Activated T-cell treated with anti-CD3 and anti-CD28 coated beads, Interleukin-2, amount 50 U/mL, for 24 hours (primary cell): ENCODE measurements around the gene FAM78A.
A peak's percentile ranks its signal among the peaks of the same experiment; 100 is the strongest.
"Not testable (repeated sequence)": the region's sequence is repeated elsewhere in the genome, so short reads cannot be mapped to it uniquely, and the experiment has no call there.

Source experiments
- DNase-seq: peaks from one replicate; pipeline ENCODE4 v3.0.0-alpha.2; 2020
- H3K27ac Mint-ChIP-seq: 2 replicates; pipeline ENCODE4 v1.8.0; 2020; ENCODE audit warnings: mild to moderate bottlenecking, mixed read lengths
- H3K27me3 Mint-ChIP-seq: 2 replicates; pipeline ENCODE4 v1.8.0; 2020; ENCODE audit warnings: mixed read lengths
- H3K36me3 Mint-ChIP-seq: 2 replicates; pipeline ENCODE4 v1.8.0; 2020; ENCODE audit warnings: low read depth, mixed read lengths
- H3K4me1 Mint-ChIP-seq: 2 replicates; pipeline ENCODE4 v1.8.0; 2020; ENCODE audit warnings: low read depth, mixed read lengths
- H3K4me3 Mint-ChIP-seq: 2 replicates; pipeline ENCODE4 v1.8.0; 2020; ENCODE audit warnings: mild to moderate bottlenecking, moderate library complexity, mixed read lengths
- H3K9me3 Mint-ChIP-seq: 2 replicates; pipeline ENCODE4 v1.8.0; 2020; ENCODE audit warnings: mixed read lengths

FAM78A gene

GRCh38 chr9:131278702-131279111, 2.4 kb upstream of the FAM78A start:
- peaks cover 9% of the 10 kb centered on the region for H3K27me3 Mint-ChIP-seq
- no peaks in the 10 kb centered on the region for H3K9me3 Mint-ChIP-seq
- peak overlapping the region; percentile 84 for H3K27ac Mint-ChIP-seq
- peak overlapping the region; percentile 77 for H3K4me3 Mint-ChIP-seq
- H3K4me1 Mint-ChIP-seq, result peaks cover 25% of the 10 kb centered on the region
- DNase-seq, result peak; percentile 63
- H3K36me3 Mint-ChIP-seq, result peaks cover 28% of the 10 kb centered on the region

DNA sequence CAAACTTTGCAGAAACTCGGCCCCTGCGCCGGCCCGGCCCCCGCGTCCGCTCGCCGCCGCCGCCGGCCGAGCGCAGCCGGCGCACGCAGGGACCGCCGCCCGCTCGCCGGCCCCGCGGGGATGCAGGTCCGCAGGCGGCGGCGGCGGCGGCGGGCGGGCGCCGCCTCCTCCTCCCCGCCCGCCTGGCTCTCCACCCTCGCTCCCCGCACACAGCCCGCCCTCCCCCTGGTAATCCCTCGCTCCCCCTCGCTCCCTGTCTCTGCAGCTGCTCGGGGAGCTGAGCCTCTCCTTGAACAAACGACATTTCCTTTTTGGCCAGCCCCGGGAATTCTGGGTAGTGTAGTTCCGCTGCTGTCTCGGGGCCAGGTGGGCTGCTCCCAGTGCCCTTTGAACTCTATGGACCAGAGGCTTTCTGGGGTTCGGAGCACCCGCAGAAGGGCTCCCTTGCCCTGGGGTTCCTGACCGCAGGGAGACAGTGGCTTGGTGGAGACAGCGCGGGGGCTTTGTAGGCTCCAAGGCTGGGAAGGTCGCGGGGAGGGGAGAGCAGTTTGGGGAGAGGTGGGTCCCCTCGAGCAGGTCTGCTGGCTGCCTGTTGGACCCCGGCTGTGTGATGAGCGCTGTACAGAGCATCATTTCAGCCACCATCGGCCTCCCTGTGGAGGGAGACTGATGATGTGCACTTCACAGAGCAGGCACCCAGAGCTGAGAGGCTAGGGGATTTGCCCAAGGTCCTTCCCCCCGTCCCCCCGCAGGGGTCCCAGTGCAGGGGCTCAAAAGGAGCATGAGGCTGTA, 1.8 kb upstream of the FAM78A start:
- DNase-seq, result peak; percentile 78
- H3K27me3 Mint-ChIP-seq, result peaks cover 6% of the 10 kb centered on the region
- H3K36me3 Mint-ChIP-seq, result peaks cover 34% of the 10 kb centered on the region
- H3K4me3 Mint-ChIP-seq, result peak overlapping the region; percentile 77
- no peaks in the 10 kb centered on the region for H3K9me3 Mint-ChIP-seq
- peaks cover 24% of the 10 kb centered on the region for H3K4me1 Mint-ChIP-seq
- H3K27ac Mint-ChIP-seq, result peak overlapping the region; percentile 84

DNA sequence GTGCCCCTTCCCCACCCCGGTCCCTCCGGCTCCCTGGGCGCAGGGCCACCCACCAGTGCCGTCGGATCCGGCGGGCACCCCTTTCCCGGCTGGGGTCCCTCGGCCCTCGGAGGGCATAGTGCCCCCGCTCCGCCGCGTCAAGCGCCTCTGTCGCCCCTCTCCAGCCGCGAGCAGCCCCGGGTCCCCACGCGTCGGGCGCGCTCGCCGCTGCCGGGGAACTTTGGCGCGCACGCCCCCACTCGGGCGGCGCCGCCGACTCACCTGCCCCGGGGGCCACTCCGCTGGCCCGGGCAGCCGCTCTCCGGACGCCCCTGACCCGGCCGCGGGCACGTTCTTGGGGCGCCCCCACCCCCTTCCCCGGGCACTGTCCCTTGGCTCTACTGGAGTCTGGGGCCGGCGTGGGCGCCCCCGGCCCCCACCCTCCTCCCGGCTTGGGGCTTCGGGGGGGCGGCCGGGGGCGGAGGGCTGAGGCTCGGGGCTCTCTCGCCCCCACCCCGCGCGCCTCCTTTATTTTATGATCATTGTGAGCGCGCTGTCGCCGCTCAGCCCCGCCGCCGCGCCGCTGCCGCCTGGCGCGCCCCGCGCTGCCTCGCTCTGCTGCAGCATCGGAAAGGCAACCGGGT, 1.1 kb upstream of the FAM78A start:
- Mint-ChIP-seq H3K27ac (no peak overlapping the region), H3K4me1 (peaks cover 28% of the 10 kb centered on the region), H3K4me3 (peak overlapping the region; percentile 38), H3K36me3 (peaks cover 38% of the 10 kb centered on the region), H3K27me3 (peaks cover 6% of the 10 kb centered on the region), H3K9me3 (no peaks in the 10 kb centered on the region)
- no peak for DNase-seq

GRCh38 chr9:131276891-131277286, 579 bp upstream of the FAM78A start:
- DNase-seq, result peak; percentile 71
- peak overlapping the region; percentile 68 for H3K4me3 Mint-ChIP-seq
- H3K36me3 Mint-ChIP-seq, result peaks cover 43% of the 10 kb centered on the region
- peaks cover 1% of the 10 kb centered on the region for H3K27me3 Mint-ChIP-seq
- peaks cover 28% of the 10 kb centered on the region for H3K4me1 Mint-ChIP-seq
- no peaks in the 10 kb centered on the region for H3K9me3 Mint-ChIP-seq
- H3K27ac Mint-ChIP-seq, result peak overlapping the region; percentile 68

DNA sequence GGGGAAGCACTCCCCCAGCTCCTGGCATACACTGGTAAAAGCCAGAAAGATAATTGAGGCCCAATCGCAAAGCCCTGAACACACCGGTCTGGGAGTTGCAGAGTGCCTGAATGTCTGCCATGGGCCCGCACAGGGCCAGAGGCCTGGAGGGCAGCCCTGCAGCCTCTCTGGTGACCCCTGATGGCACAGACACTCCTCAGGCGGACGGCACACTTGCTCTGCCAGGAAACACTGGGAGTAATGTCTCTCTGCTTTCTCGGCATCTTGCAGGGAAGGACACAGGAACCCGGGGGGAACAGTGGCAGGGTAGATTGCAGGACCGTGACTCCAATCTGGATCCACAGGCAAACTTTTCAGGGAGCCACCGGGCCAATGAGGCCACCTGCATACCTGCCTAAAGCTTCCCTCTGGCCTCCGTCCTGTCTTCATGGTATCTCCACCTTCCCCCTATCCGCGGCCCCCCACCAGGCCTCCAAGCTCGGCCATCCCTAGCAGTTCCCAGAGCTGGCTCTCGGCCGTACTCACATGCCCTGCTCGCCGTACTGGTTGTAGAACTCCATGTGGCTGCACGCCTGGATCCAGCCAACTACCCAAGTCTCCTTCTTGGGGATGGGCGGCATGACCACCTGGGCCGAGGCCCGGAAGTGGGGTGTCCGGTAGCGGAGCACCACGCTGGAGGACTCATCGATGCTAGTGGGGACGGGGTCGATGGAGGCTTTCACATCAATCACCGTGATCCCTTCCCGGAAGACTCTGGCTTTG, 797 bp downstream of the FAM78A start:
- Mint-ChIP-seq H3K36me3 (peaks cover 55% of the 10 kb centered on the region), H3K4me1 (peaks cover 36% of the 10 kb centered on the region), H3K4me3 (peak overlapping the region; percentile 98), H3K27ac (peak overlapping the region; percentile 96), H3K27me3 (no peaks in the 10 kb centered on the region), H3K9me3 (no peaks in the 10 kb centered on the region)
- DNase-seq, result peak; percentile 70

DNA sequence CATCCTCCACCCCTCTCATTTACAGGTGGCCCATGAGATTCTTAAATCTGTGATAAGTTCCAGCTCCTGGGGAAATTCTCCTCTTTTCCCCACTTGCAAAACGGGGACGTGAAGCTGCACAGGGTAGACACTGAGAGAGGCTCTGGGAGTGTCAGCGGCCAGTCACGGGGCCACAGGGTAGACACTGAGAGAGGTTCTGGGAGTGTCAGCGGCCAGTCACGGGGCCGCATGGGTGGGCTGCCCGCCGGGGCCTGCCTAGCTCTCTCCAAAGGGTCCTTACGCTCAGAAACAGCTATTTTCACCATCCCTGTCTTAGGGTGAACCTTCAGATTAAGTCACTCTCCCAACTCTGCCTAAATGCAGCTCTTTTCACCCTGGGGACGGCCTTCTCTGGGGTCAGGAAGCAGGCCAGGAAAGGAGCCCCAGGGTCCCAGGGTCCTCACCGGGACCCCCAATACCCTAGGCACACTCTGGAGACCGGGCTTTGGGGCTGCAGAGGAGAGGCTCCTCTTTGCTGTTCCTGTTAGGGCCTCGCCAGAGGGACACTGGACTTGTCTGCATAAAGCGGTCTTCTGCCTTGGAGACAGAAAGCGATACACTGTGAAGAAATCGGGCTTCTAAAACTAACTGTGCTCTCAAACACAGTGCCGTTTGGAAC, 1.5 kb downstream of the FAM78A start:
- peak; percentile 67 for DNase-seq
- Mint-ChIP-seq H3K9me3 (no peaks in the 10 kb centered on the region), H3K36me3 (peaks cover 58% of the 10 kb centered on the region), H3K4me1 (peaks cover 40% of the 10 kb centered on the region), H3K4me3 (peak overlapping the region; percentile 98), H3K27ac (peak overlapping the region; percentile 96), H3K27me3 (no peaks in the 10 kb centered on the region)

DNA sequence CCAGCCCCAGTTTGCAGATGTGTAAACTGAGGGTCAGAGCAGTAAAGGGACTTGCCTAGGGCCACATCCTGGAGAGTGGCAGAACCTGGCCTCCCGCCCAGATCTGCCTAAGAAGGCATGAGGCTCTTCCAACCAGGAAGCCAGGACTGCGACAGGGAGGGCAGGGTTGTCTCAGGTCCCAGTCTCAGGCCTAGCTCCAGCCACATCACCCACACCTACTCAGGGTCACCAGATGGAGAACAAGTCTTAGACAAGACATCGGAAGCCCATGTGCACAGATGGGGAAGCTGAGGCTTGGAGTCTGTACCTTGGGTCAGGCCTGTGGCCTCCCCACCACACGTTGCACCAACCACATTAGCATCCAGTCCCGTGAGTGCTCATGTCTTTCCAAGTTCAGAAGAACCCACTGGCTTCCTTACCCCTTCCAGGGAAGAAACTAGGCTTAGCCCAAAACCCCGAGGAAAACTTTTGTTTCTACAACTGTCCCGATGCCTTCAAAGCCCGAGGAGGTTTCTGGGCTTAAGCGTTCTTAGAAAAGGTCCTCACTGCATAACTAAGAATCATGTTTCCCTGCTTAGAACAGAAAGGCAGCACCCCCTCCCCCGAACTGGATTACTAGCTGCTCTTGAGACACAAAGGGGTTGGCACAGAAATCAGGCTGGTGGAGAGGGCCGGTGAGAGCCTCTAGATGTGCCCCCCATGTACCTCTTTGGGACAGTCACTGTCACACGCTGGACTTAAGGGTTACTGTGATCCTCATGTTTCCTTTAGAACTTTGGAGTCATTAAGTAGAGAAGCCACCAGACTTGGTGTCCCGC, 2.2 kb downstream of the FAM78A start:
- H3K4me3 Mint-ChIP-seq, result peak overlapping the region; percentile 98
- H3K36me3 Mint-ChIP-seq, result peaks cover 61% of the 10 kb centered on the region
- peak; percentile 67 for DNase-seq
- no peaks in the 10 kb centered on the region for H3K27me3 Mint-ChIP-seq
- peak overlapping the region; percentile 96 for H3K27ac Mint-ChIP-seq
- no peaks in the 10 kb centered on the region for H3K9me3 Mint-ChIP-seq
- peaks cover 46% of the 10 kb centered on the region for H3K4me1 Mint-ChIP-seq

GRCh38 chr9:131273146-131273855, 3.0 kb downstream of the FAM78A start:
- peak overlapping the region; percentile 96 for H3K27ac Mint-ChIP-seq
- H3K4me3 Mint-ChIP-seq, result peak overlapping the region; percentile 98
- H3K4me1 Mint-ChIP-seq, result peaks cover 42% of the 10 kb centered on the region
- H3K27me3 Mint-ChIP-seq, result no peaks in the 10 kb centered on the region
- H3K9me3 Mint-ChIP-seq, result no peaks in the 10 kb centered on the region
- H3K36me3 Mint-ChIP-seq, result peaks cover 63% of the 10 kb centered on the region
- DNase-seq, result peak; percentile 69

DNA sequence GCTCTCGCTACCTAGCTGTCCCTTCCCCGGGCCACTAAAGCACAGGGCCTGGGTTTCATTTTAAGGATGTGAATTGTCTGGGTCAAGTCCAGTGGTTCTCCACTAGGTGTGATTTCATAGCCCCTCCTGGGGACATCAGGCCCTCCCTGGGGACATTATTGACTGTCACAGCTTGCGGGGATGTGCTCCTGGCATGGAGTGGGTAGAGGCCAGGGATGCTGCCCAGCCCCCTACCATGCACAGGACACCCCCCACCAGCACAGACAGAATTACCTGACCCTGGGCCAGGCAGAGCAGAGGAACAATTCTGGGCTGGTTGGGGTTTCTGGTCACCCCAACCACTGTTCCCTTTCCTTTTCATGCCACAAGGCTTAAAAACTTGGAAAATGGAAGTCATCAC, 4.1 kb downstream of the FAM78A start:
- peak overlapping the region; percentile 96 for H3K27ac Mint-ChIP-seq
- H3K4me3 Mint-ChIP-seq, result peak overlapping the region; percentile 98
- peaks cover 66% of the 10 kb centered on the region for H3K36me3 Mint-ChIP-seq
- H3K9me3 Mint-ChIP-seq, result no peaks in the 10 kb centered on the region
- no peak for DNase-seq
- H3K4me1 Mint-ChIP-seq, result peaks cover 48% of the 10 kb centered on the region
- no peaks in the 10 kb centered on the region for H3K27me3 Mint-ChIP-seq

DNA sequence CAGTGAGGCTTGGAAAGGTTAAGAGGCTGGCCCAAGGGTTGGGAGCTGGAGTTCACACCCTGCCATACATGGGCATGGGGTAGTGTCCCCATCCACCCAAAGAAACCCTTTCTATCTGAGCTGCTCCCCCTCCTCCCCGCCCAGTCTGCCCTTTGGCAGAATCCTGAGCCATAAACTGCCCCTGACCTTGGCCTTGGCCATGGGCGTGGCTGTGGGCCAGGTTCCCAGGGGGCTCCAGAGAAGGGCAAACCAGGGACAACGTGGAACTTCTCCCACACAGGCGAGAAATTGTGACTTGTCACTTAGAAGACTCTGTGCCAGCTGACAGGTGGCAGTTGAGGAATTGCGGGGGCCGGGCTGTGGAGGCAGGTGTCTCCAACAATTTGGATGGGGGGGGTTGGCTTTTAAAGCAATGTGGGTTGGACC, 4.8 kb downstream of the FAM78A start:
- H3K27me3 Mint-ChIP-seq, result no peaks in the 10 kb centered on the region
- H3K36me3 Mint-ChIP-seq, result peaks cover 73% of the 10 kb centered on the region
- peak overlapping the region; percentile 98 for H3K4me3 Mint-ChIP-seq
- DNase-seq, result peak; percentile 51
- peak overlapping the region; percentile 96 for H3K27ac Mint-ChIP-seq
- no peaks in the 10 kb centered on the region for H3K9me3 Mint-ChIP-seq
- H3K4me1 Mint-ChIP-seq, result peaks cover 55% of the 10 kb centered on the region

DNA sequence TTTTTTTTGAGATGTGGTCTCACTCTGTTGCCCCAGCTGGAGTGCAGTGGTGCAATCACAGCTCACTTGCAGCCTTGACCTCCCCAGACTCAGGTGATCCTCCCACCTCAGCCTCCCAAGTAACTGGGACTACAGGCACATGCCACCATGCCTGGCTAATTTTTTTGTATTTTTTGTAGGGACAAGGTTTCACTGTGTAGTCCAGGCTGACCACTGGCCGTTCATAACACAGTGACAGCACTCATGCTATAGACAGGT, 5.4 kb downstream of the FAM78A start:
- H3K27me3 Mint-ChIP-seq, DNase-seq, H3K9me3 Mint-ChIP-seq: not testable (repeated sequence)
- Mint-ChIP-seq H3K4me1 (peaks cover 61% of the 10 kb centered on the region), H3K36me3 (peaks cover 73% of the 10 kb centered on the region), H3K27ac (peak overlapping the region; percentile 96), H3K4me3 (peak overlapping the region; percentile 98)

DNA sequence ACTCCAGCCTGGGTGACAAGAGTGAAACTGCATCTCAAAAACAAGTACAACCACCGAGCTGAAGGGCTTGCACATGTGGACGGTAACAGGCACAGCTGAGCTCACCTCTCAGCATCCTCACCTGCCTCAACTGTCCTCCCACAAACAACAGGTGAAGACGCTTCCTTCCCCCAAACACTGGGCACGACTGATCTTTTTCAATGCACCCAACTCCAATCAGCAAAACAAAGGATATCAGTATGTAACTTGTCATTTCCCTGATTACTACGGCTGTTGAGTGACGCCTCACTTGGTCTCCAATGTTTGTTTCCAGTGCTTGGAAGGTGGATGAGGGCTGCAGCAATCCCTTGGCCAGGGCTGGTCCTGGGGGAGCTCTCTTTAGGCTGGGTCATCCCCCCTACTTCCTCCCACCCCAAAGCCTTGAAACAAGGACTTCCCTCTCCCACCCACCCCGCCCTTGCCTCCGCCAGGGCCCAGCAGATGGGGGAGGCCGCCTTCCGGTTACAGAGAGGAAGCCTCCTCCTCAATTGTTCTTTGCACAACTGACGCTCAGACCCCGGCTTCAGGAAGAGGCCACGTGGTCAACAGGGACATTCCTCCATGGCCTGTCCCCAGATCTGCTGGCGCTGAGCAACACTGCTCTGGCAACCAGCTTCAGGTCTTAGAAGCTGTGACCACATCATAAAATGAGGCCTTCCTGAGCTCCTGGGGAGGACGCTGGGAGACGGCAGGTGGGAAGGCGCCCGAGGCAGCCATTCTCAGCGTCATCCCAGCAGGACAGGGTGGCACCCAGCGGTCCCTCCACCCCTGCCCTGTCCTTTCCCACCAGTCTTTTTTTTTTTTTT, 5.9 kb downstream of the FAM78A start:
- Mint-ChIP-seq H3K27me3 (no peaks in the 10 kb centered on the region), H3K9me3 (no peaks in the 10 kb centered on the region), H3K4me3 (peak overlapping the region; percentile 98), H3K36me3 (peaks cover 70% of the 10 kb centered on the region), H3K4me1 (peaks cover 66% of the 10 kb centered on the region), H3K27ac (peak overlapping the region; percentile 96)
- peak; percentile 75 for DNase-seq
